Measurements from ENCODE around the gene DIP2B. TPM values are rescaled to one million over a fixed set of nuclear protein-coding genes. Genes with fewer than 3 reads are reported as not detected.

DIP2B gene
- total RNA-seq, 1 experiment from 2014 or later, result 20.0 TPM

DNA sequence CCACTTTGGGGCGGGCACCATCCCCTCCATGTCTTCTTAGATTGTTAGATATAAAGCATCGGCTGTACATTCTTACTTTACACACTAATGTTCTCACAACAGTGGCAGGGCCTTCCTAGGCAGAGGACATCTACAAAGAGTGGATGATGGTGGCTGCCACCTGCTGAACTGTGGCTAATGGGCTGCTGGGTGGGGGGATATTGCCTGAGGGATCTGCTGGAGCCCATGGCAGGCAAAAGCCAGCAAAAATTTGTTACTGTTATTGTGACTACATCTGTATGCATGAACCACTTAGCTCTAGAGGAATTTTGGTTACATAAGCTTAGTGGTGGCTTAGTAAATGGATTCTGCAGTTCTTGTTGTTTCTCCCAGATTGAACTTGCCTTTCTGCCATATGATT, 52.6 kb downstream of the DIP2B start:
- no peaks in the 10 kb centered on the region for H3K9me3 Mint-ChIP-seq
- no peak overlapping the region for H3K27ac ChIP-seq (ENCODE audit: insufficient read length, low read depth, low read length)
- no peak overlapping the region for H3K4ac ChIP-seq (ENCODE audit: low read depth, low read length)
- no peaks in the 10 kb centered on the region for H4K20me1 ChIP-seq (ENCODE audit: control insufficient read depth, insufficient read depth, insufficient read length)
- no CpG with 5 or more reads among the region's 2 CpGs for whole genome bisulfite sequencing (ENCODE audit: extremely low coverage, insufficient read length, low lambda C conversion rate)
- H2BK15ac ChIP-seq (ENCODE audit: low read depth, low read length), result no peak overlapping the region
- H4K91ac ChIP-seq (ENCODE audit: insufficient read length, low read depth, low read length), result no peak overlapping the region
- no peak overlapping the region for H3K4me2 ChIP-seq (ENCODE audit: insufficient read depth, insufficient read length, low read length)
- no peaks in the 10 kb centered on the region for H3K27me3 ChIP-seq (ENCODE audit: insufficient read depth, low read length)
- H3K4me1 ChIP-seq (ENCODE audit: insufficient read depth, low read length), result no peaks in the 10 kb centered on the region
- H2BK12ac ChIP-seq (ENCODE audit: insufficient read length, low read depth, low read length), result no peak overlapping the region
- no peak overlapping the region for H3K14ac ChIP-seq (ENCODE audit: insufficient read depth, low read length)
- TF ChIP-seq, protein P1, sequence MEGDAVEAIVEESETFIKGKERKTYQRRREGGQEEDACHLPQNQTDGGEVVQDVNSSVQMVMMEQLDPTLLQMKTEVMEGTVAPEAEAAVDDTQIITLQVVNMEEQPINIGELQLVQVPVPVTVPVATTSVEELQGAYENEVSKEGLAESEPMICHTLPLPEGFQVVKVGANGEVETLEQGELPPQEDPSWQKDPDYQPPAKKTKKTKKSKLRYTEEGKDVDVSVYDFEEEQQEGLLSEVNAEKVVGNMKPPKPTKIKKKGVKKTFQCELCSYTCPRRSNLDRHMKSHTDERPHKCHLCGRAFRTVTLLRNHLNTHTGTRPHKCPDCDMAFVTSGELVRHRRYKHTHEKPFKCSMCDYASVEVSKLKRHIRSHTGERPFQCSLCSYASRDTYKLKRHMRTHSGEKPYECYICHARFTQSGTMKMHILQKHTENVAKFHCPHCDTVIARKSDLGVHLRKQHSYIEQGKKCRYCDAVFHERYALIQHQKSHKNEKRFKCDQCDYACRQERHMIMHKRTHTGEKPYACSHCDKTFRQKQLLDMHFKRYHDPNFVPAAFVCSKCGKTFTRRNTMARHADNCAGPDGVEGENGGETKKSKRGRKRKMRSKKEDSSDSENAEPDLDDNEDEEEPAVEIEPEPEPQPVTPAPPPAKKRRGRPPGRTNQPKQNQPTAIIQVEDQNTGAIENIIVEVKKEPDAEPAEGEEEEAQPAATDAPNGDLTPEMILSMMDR (conservative IDR thresholded peaks at IDR 0.05), result no peak
- no peak for DNase-seq
- no peaks in the 10 kb centered on the region for H3K23me2 ChIP-seq (ENCODE audit: insufficient read length, low read depth, low read length, poor library complexity, severe bottlenecking)
- H3K4me3 Mint-ChIP-seq, result no peak overlapping the region
- H2AFZ ChIP-seq (ENCODE audit: low read length), result no peak overlapping the region
- H3K4me1 Mint-ChIP-seq, result peaks cover 3 to 5% of the 10 kb centered on the region in 2 experiments; a peak in 2 of 4 replicates
- H3K79me1 ChIP-seq (ENCODE audit: insufficient read depth, low read depth, low read length, poor library complexity, severe bottlenecking), result no peaks in the 10 kb centered on the region
- H2BK5ac ChIP-seq (ENCODE audit: insufficient read length, low read length), result no peak overlapping the region
- H3K9ac ChIP-seq (ENCODE audit: extremely low read depth, insufficient read length, low read length), result no peak overlapping the region
- no peak overlapping the region for H2BK20ac ChIP-seq (ENCODE audit: low read depth, low read length, poor library complexity, severe bottlenecking)
- no peaks in the 10 kb centered on the region for H3K27me3 Mint-ChIP-seq (ENCODE audit: low read depth)
- H3K36me3 Mint-ChIP-seq (ENCODE audit: insufficient read depth in 1 of 3, low read depth in 3 of 3), result no peaks in the 10 kb centered on the region; a peak in 2 of 7 replicates
- H3K9me3 ChIP-seq (ENCODE audit: control insufficient read depth, low read depth, low read length), result no peaks in the 10 kb centered on the region
- peak overlapping the region; percentile 40 to 55 (median 54); a peak in 2 of 7 replicates for H3K27ac Mint-ChIP-seq
- H3T11ph ChIP-seq (ENCODE audit: low read length), result no peak overlapping the region
- no peak overlapping the region for H3K18ac ChIP-seq (ENCODE audit: insufficient read length, low read depth, low read length)
- no peaks in the 10 kb centered on the region for H3K79me2 ChIP-seq (ENCODE audit: insufficient read depth, low read length)
- no peak overlapping the region for H4K8ac ChIP-seq (replicated peaks; ENCODE audit: insufficient read length, low read depth, low read length)
- no peak overlapping the region for H3K23ac ChIP-seq (ENCODE audit: insufficient read length, low read depth, low read length)
- no peak overlapping the region for H4K5ac ChIP-seq (ENCODE audit: insufficient read length, low read depth, low read length)
- H2AK5ac ChIP-seq (ENCODE audit: insufficient read length, low read length), result no peak overlapping the region
- no peak overlapping the region for H3K56ac ChIP-seq (ENCODE audit: insufficient read length, low read depth, low read length)
- no peak overlapping the region for H2BK120ac ChIP-seq (ENCODE audit: low read depth, low read length, poor library complexity, severe bottlenecking)

All from H9 (cell line).